ENCODE results near the gene RERE.

DNA sequence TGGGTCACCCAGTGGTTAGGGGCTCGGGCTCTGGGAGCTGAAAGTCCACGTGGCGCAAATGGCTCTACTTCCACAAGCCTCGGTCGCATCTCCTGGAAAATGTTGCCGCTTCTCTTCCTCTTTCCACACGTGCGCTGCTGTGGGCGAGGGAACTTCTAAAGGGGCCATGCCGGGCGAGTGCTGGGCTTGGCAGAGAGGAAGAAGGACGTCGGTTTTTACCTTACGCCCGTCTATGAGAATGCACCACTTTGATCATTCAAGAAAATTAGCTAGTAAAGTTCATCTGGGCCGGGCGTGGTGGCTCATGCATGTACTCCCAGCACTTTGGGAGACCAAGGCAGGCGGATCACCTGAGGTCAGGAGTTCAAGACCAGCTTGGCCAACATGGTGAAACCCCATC, 489.2 kb downstream of the RERE start:
- TF ChIP-seq POLR2A (IDR thresholded peaks at IDR 0.05; ENCODE audit: low read depth, low read length) (no peak), POLR2AphosphoS5 (IDR thresholded peaks at IDR 0.05; ENCODE audit: low read depth, low read length) (no peak)
